Vagina (tissue), 2 donors: ENCODE measurements around the gene ITGA2B.

ENCODE experiments used
- CTCF ChIP-seq, 3 experiments: fragments of 450-650 bp in 2 of 3; fragments of 200-600 bp in 1 of 3; sonication (generic) in 1 of 3; IDR thresholded peaks; one replicate each; pipeline ENCODE4 v1.5.1; 2017 to 2019; ENCODE audit warnings: antibody characterized with exemption in 3 of 3, mild to moderate bottlenecking in 2 of 3, moderate library complexity in 2 of 3
- POLR2A ChIP-seq, 2 donors: fragments of 450-650 bp; IDR thresholded peaks; one replicate each; pipeline ENCODE4 v1.6.1; 2017; ENCODE audit warnings: antibody characterized with exemption in 2 of 2, mild to moderate bottlenecking in 2 of 2, moderate library complexity in 2 of 2

- TF ChIP-seq CTCF (IDR thresholded peaks at IDR 0.05) (no peak), POLR2A (IDR thresholded peaks at IDR 0.05) (no peak)
These were observed 5.6 kb downstream of the ITGA2B start for GRCh38 chr17:44383861-44384260.
